GM23248 (cell line): Measurements from ENCODE around the gene PGM2L1. TPM values are rescaled to one million over a fixed set of nuclear protein-coding genes. Genes with fewer than 3 reads are reported as not detected.
A peak's percentile ranks its signal among the peaks of the same experiment; 100 is the strongest.

ENCODE experiments used
- DNase-seq: peaks from one replicate; pipeline ENCODE4 v3.0.0-alpha.2; 2015
- H2AFZ ChIP-seq: fragments of 200-600 bp; sonication (generic); 2 replicates; pipeline ENCODE4 v1.6.1; 2016; ENCODE audit warnings: antibody characterized with exemption
- H3F3A ChIP-seq: fragments of 200-600 bp; sonication (generic); 2 replicates; pipeline ENCODE4 v1.6.1; 2016; ENCODE audit warnings: mild to moderate bottlenecking, antibody characterized with exemption, mixed run types; ENCODE audit not compliant: insufficient read depth
- H3K27ac ChIP-seq: fragments of 200-600 bp; sonication (generic); 2 replicates; pipeline ENCODE4 v1.5.1; 2016; ENCODE audit warnings: mild to moderate bottlenecking
- H3K27me3 ChIP-seq: fragments of 200-600 bp; sonication (generic); replicated peaks from 2 replicates; pipeline ENCODE4 v1.6.1; 2016; ENCODE audit warnings: mild to moderate bottlenecking; ENCODE audit not compliant: insufficient read depth
- H3K36me3 ChIP-seq: fragments of 200-600 bp; sonication (generic); 2 replicates; pipeline ENCODE4 v1.6.1; 2016; ENCODE audit warnings: low read depth, mild to moderate bottlenecking
- H3K4me1 ChIP-seq: fragments of 200-600 bp; sonication (generic); 2 replicates; pipeline ENCODE4 v1.6.1; 2016; ENCODE audit warnings: mild to moderate bottlenecking; ENCODE audit not compliant: insufficient read depth
- H3K4me2 ChIP-seq: fragments of 200-600 bp; sonication (generic); one replicate; pipeline ENCODE4 v1.6.1; 2016; ENCODE audit warnings: mild to moderate bottlenecking; ENCODE audit not compliant: unreplicated experiment
- H3K4me3 ChIP-seq: fragments of 200-600 bp; sonication (generic); 2 replicates; pipeline ENCODE4 v1.5.1; 2016; ENCODE audit warnings: mild to moderate bottlenecking
- H3K79me2 ChIP-seq: fragments of 200-600 bp; sonication (generic); 2 replicates; pipeline ENCODE4 v1.6.1; 2016; ENCODE audit warnings: mild to moderate bottlenecking; ENCODE audit not compliant: insufficient read depth
- H3K9ac ChIP-seq: fragments of 200-600 bp; sonication (generic); 2 replicates; pipeline ENCODE4 v1.6.1; 2016; ENCODE audit warnings: mild to moderate bottlenecking
- H3K9me2 ChIP-seq: fragments of 200-600 bp; sonication (generic); 2 replicates; pipeline ENCODE4 v1.6.1; 2016; ENCODE audit warnings: mixed run types, mild to moderate bottlenecking, moderate library complexity; ENCODE audit not compliant: insufficient read depth
- H3K9me3 ChIP-seq: fragments of 200-600 bp; sonication (generic); one replicate; pipeline ENCODE4 v1.6.1; 2017; ENCODE audit warnings: low read depth
- H4K20me1 ChIP-seq: fragments of 200-600 bp; sonication (generic); 2 replicates; pipeline ENCODE4 v1.6.0; 2016; ENCODE audit not compliant: insufficient read depth
- EZH2 ChIP-seq: fragments of 200-600 bp; sonication (generic); IDR thresholded peaks from 2 replicates; pipeline ENCODE4 v1.6.1; 2018; ENCODE audit warnings: antibody characterized with exemption, mild to moderate bottlenecking; ENCODE audit not compliant: insufficient read depth, poor library complexity, severe bottlenecking
- EZH2phosphoT487 ChIP-seq: fragments of 200-600 bp; sonication (generic); IDR thresholded peaks from 2 replicates; pipeline ENCODE4 v1.6.1; 2018; ENCODE audit warnings: antibody characterized with exemption, moderate library complexity, mild to moderate bottlenecking, low read depth; ENCODE audit not compliant: insufficient read depth
- WGBS, 2 experiments: methylation state at CpG; one replicate each; pipeline ENCODE4 v1.1.6; 2015 to 2017; ENCODE audit warnings: low lambda C conversion rate in 2 of 2, low coverage in 1 of 2; ENCODE audit errors: missing lambda C conversion rate in 2 of 2; 5-methylcytosine and 5-hydroxymethylcytosine counted together
- in situ Hi-C: fragments of 300-500 bp; cut with MboI; formaldehyde crosslinking; loops from 2 replicates; pipeline ENCODE4 v1.15.0; 2020
- microRNA counts: library from miRNA; unstranded; fragments of <30 nt; microRNA quantifications from one replicate; lab custom pipeline; 2016
- microRNA-seq: library from miRNA; unstranded; fragments of <30 nt; microRNA quantifications from one replicate; pipeline ENCODE4, GENCODE V29; 2016; ENCODE audit warnings: borderline number of aligned reads
- polyA plus RNA-seq: library from polyadenylated mRNA; unstranded; fragments of >200 nt; fragmentation: Nextera tagmentation; extraction: Ambion mirVana; gene quantifications from 2 replicates; pipeline ENCODE4 v1.2.1, GENCODE V29; 2016
- small RNA-seq: library from RNA; depleted of rRNA; stranded (forward); fragments of <200 nt; gene quantifications from one replicate; pipeline ENCODE3, GENCODE V24; 2014; ENCODE audit warnings: low read depth, low replicate concordance
- total RNA-seq: library from RNA; depleted of rRNA; stranded (reverse); fragments of >200 nt; shearing (Covaris generic); gene quantifications from 2 replicates; pipeline ENCODE4 v1.2.3, GENCODE V29; 2014; rRNA removed

Gene PGM2L1
- total and polyA plus RNA-seq, 2 experiments from 2014 or later = 4.7 to 5.2 TPM

DNA sequence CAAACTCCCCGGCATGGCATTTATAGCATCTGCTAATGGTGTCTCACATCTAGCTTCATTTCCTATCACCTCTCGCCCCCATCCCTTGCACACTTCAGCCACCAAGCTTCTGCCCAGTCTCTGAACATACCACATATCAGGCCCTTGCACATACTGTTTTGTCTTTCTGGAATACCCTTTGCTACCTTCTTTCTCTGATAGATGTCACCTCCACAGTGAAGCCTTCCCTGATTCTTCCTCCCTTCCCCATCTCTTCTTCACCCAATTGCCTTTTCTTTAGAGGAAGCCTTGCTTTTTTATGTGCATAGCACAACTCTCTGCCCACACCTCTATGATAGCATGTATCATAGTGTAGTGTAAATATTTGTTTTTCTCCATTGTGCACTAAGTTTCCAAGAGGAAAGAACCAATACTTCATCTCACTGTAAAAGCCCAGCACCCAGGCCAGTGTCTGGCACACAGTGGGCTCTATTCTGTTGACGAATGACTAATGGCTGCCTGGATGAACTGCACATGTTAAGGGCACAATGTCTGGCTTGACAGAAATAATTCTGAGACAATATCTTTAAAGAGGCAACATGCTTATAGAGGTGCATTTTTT lies 114.6 kb downstream of the PGM2L1 start:
- in situ Hi-C loops = no loop called here
- Histone ChIP-seq H3K4me1 (peaks cover 33% of the 10 kb centered on the region), H3K36me3 (no peaks in the 10 kb centered on the region), H3K9ac (no peak overlapping the region), H2AFZ (no peak overlapping the region), H3K27me3 (no peaks in the 10 kb centered on the region), H4K20me1 (no peaks in the 10 kb centered on the region), H3K9me3 (no peaks in the 10 kb centered on the region), H3K9me2 (no peaks in the 10 kb centered on the region), H3K4me3 (no peak overlapping the region), H3F3A (peaks cover 45% of the 10 kb centered on the region), H3K27ac (peak overlapping the region; percentile 34), H3K79me2 (no peaks in the 10 kb centered on the region), H3K4me2 (no peak overlapping the region)
- peak; percentile 11 for DNase-seq
- no peak for TF ChIP-seq EZH2
- TF ChIP-seq EZH2phosphoT487 = no peak
- WGBS, 2 experiments = 53 to 64% methylated on average over 3 of the region's 3 CpGs

DNA sequence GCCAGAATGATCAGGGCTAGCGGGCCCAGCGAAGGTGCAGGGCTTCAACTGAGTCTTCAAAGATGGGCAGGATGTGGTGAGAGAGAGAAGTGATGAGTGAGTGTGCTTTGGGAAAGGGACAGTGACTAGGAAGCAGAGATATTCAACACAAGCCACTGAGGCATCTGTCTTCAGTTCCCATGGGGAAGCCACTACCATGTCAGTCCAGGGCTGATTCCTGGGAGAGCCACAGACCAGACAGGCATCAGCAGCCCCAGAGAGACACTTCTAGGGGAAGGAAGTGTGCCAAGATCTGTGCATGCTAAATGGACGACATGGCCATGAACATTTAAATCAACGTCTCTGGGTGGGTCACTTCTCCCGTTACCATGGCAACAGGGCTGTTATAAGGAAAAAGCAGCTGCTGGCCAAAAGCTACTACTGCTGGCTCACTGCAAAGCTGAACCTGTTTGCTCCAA lies 115.3 kb downstream of the PGM2L1 start:
- no peaks in the 10 kb centered on the region for H3K9me2 ChIP-seq
- H3K36me3 ChIP-seq = no peaks in the 10 kb centered on the region
- no peaks in the 10 kb centered on the region for H3K9me3 ChIP-seq
- no peak overlapping the region for H3K4me2 ChIP-seq
- DNase-seq = peak; percentile 54
- no peaks in the 10 kb centered on the region for H3K79me2 ChIP-seq
- TF ChIP-seq EZH2phosphoT487 (no peak), EZH2 (no peak)
- peaks cover 34% of the 10 kb centered on the region for H3K4me1 ChIP-seq
- no peaks in the 10 kb centered on the region for H4K20me1 ChIP-seq
- in situ Hi-C loops = no loop called here
- H3K4me3 ChIP-seq = no peak overlapping the region
- no peak overlapping the region for H2AFZ ChIP-seq
- no peaks in the 10 kb centered on the region for H3K27me3 ChIP-seq
- peaks cover 45% of the 10 kb centered on the region for H3F3A ChIP-seq
- WGBS, 2 experiments = 54 to 61% methylated on average over 5 of the region's 5 CpGs
- peak overlapping the region; percentile 14; the same call in 1 of the 2 replicates for H3K27ac ChIP-seq
- no peak overlapping the region for H3K9ac ChIP-seq

DNA sequence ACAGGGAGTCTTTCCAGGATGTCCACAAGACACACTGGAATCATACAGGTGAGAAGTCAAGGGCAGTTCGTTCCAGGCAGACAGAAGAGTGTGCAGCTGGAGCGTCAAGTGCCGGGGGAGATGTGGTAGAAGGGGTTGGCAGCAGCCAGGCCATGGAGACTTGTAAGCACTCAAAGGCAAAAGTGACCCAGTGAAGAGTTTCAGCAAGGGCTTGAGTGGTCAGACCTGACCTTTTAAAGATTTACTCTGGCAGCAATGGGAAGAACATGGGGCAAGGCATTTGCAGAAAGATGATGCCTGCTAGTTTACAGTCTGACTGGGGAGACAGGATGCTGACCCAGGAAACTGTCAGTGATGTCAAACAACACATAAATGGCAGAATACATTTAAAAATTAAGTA lies 115.8 kb downstream of the PGM2L1 start:
- Histone ChIP-seq H3K4me1 (peaks cover 34% of the 10 kb centered on the region), H3K4me2 (no peak overlapping the region), H3K9me2 (no peaks in the 10 kb centered on the region), H3K9me3 (no peaks in the 10 kb centered on the region), H4K20me1 (no peaks in the 10 kb centered on the region), H3K36me3 (no peaks in the 10 kb centered on the region), H3K79me2 (no peaks in the 10 kb centered on the region), H3K27me3 (no peaks in the 10 kb centered on the region), H3F3A (peaks cover 46% of the 10 kb centered on the region), H2AFZ (no peak overlapping the region), H3K27ac (0 out of 2 replicates have a peak overlapping the region, but pooled peaks have one; percentile 14), H3K9ac (no peak overlapping the region), H3K4me3 (no peak overlapping the region)
- peak; percentile 3 for DNase-seq
- in situ Hi-C loops = no loop called here
- TF ChIP-seq EZH2phosphoT487 (no peak), EZH2 (no peak)
- 77 to 81% methylated on average over 3 of the region's 3 CpGs for WGBS, 2 experiments

DNA sequence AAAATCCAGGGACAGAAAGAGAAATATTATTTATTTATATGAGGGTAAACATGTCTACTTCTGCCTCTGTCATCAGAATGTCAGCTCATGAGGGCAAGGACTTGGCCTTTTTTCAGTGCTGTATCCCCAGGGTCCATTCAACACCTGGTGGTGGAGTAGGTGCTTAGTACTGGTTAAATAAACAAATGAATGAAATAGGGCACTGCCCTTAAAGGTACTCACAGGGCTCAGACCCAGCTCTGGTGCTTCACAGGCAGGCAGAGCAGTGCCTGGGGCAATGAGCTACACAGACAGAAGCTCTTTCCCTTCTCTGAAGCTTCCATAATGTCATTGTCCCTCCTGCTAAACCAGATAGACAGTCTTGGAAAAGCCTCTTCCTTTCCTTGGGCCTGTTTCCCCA lies 117.7 kb downstream of the PGM2L1 start:
- Histone ChIP-seq H3K27me3 (no peaks in the 10 kb centered on the region), H3K27ac (peak overlapping the region; percentile 91), H3K79me2 (no peaks in the 10 kb centered on the region), H2AFZ (no peak overlapping the region), H3F3A (peaks cover 61% of the 10 kb centered on the region), H3K9me2 (no peaks in the 10 kb centered on the region), H4K20me1 (no peaks in the 10 kb centered on the region), H3K9ac (no peak overlapping the region), H3K4me3 (no peak overlapping the region), H3K4me2 (no peak overlapping the region), H3K9me3 (no peaks in the 10 kb centered on the region), H3K36me3 (no peaks in the 10 kb centered on the region), H3K4me1 (peaks cover 48% of the 10 kb centered on the region)
- TF ChIP-seq EZH2 (no peak), EZH2phosphoT487 (no peak)
- no peak for DNase-seq
- in situ Hi-C loops = no loop called here

MicroRNAs within 50 kb of the gene (microRNA counts, 767-probe panel; counts per million panel counts)
- 447 counts per million, percentile 86 among the panel's probes with 10 or more counts for microRNA hsa-miR-548al (lab: Ali Mortazavi, UCI)

Small RNA genes within 50 kb of the gene (microRNA-seq; reads per million reads assigned to microRNA genes)
- not detected for gene MIR548AL

Small RNA genes within 50 kb of the gene (small RNA-seq; reads per million reads assigned to genes)
- not detected for gene MIR548AL

Other genes starting within 250 kb of the PGM2L1 start
- 9.2 and 29.6 TPM in 2 replicates for gene C2CD3, start 227.4 kb downstream of the PGM2L1 start, total RNA-seq
- gene C2CD3, start 227.4 kb downstream of the PGM2L1 start, polyA plus RNA-seq = 6.9 and 7.3 TPM in 2 replicates
- gene PPME1, start 227.1 kb downstream of the PGM2L1 start, total RNA-seq = 41.5 and 43.6 TPM in 2 replicates
- gene PPME1, start 227.1 kb downstream of the PGM2L1 start, polyA plus RNA-seq = 62.1 and 63.5 TPM in 2 replicates
- gene P4HA3, start 86.8 kb downstream of the PGM2L1 start, total RNA-seq = 24.3 and 26.4 TPM in 2 replicates
- gene P4HA3, start 86.8 kb downstream of the PGM2L1 start, polyA plus RNA-seq = 30.6 and 34.8 TPM in 2 replicates
- gene KCNE3, start 69.1 kb upstream of the PGM2L1 start, total RNA-seq = 0.11 TPM in 1 of 2 replicates, not detected in the other
- gene KCNE3, start 69.1 kb upstream of the PGM2L1 start, polyA plus RNA-seq = 0.24 and 0.38 TPM in 2 replicates
- gene LIPT2, start 95.3 kb upstream of the PGM2L1 start, total RNA-seq = 2.1 and 2.4 TPM in 2 replicates
- 1.5 and 1.6 TPM in 2 replicates for gene LIPT2, start 95.3 kb upstream of the PGM2L1 start, polyA plus RNA-seq
- 8.4 and 10.4 TPM in 2 replicates for gene POLD3, start 194.1 kb upstream of the PGM2L1 start, total RNA-seq
- gene POLD3, start 194.1 kb upstream of the PGM2L1 start, polyA plus RNA-seq = 15.8 and 16.5 TPM in 2 replicates